Pancreas (tissue), 10 donors: ENCODE results near the gene FOXL3. TPM values are rescaled to one million over a fixed set of nuclear protein-coding genes. Genes with fewer than 3 reads are reported as not detected.

Experiments used
- ATAC-seq, 4 donors: fragments of 200-7000 bp; cut with Tn5 transposase; one replicate each; pipeline versions ENCODE4 v1.8.0 to v1.9.1; 2020; ENCODE audit warnings: mild to moderate bottlenecking in 4 of 4, moderate library complexity in 4 of 4
- DNase-seq, 6 donors: peaks; one replicate each; pipeline ENCODE4 v3.0.0-alpha.2; 2020
- FAIRE-seq: peaks from 2 replicates; lab custom pipeline; 2012; peaks lifted over from hg19 to GRCh38; lab: Jason Lieb, UNC
- H3K27ac ChIP-seq, 4 donors: fragments of 200-600 bp; sonication (generic); 1 replicate in 3 of 4; 2 replicates in 1 of 4; pipeline versions ENCODE4 v1.5.0 to v1.8.0; 2020
- H3K27me3 ChIP-seq, 4 donors: fragments of 200-600 bp; one replicate each; pipeline ENCODE4 v1.8.0; 2021
- H3K36me3 ChIP-seq, 3 donors: fragments of 200-600 bp; sonication (generic) in 1 of 3; one replicate each; pipeline versions ENCODE4 v1.5.0 to v1.8.0; 2020 to 2021
- H3K4me1 ChIP-seq, 3 donors: fragments of 200-600 bp; one replicate each; pipeline ENCODE4 v1.8.0; 2021
- H3K4me3 ChIP-seq, 4 donors: fragments of 200-600 bp; sonication (generic) in 2 of 4; one replicate each; pipeline versions ENCODE4 v1.5.0 to v1.8.0; 2020 to 2021
- H3K9me3 ChIP-seq, 4 donors: fragments of 200-600 bp; one replicate each; pipeline ENCODE4 v1.8.0; 2021
- WGBS, 2 donors: extraction: QIAGEN DNeasy Blood & Tissue Kit; methylation state at CpG; one replicate each; pipeline ENCODE4 v1.1.7; 2013; 5-methylcytosine and 5-hydroxymethylcytosine counted together
- intact Hi-C, 3 donors: fragments of 100-400 bp; cut with DNase I; formaldehyde crosslinking; loops; one replicate each; pipeline versions ENCODE4 v1.11.1 to v1.14.2; 2022
- polyA plus RNA-seq, 2 donors: library from polyadenylated mRNA; stranded (reverse); fragments of 200-250 nt; gene quantifications; one replicate each; pipeline ENCODE4 v1.2.3, GENCODE V29; 2013
- total RNA-seq, 6 donors: library from RNA; stranded (reverse); fragmentation: NEBNext Ultra II Directional in 4 of 6; extraction: Animal tissue kit (Norgen Biotek cat#: 25700) in 4 of 6; gene quantifications; one replicate each; pipeline versions ENCODE4 v1.2.1 to v1.2.4, GENCODE V29; 2021 to 2023
- TF ChIP-seq, protein P1 (sequence below), 4 donors: fragments of 200-600 bp; sonication (generic) in 3 of 4; IDR thresholded peaks; one replicate each; pipeline versions ENCODE4 v1.5.0 to v1.8.0; 2021; ENCODE audit warnings: antibody characterized with exemption in 4 of 4
- donor health status: healthy with polysubstance abuse.
- donor health status: DM: no; HTN: no; CAD: no; lungs with moderate emphysema.
- donor health status: DM: no; HTN: no; CAD: no.
- donor health status: control.
- donor health status: control.
- donor health status: Bipolar disorder and iron deficiency.
- donor health status: DM: yes; HTN: yes; CAD: no.
- donor health status: DM: no; HTN: no; CAD: no.
- donor health status: DM: no; HTN: no; CAD: no.
- donor health status: DM: yes; HTN: yes; CAD: no.

FOXL3 gene
- total and polyA plus RNA-seq, 8 donors, result not detected

- H3K27ac ChIP-seq, result peak overlapping the region in 3 of 4 donors; percentile 50 to 81 (median 81)
- intact Hi-C loops, result loop anchor here in 2 of 3 donors (5.0 to 10.0 kb wide), 2 partner anchors 450 to 543 kb away; no protein-coding TSS in a partner anchor
- H3K4me1 ChIP-seq, result peaks cover 32 to 50% (median 36%) of the 10 kb centered on the region in 3 donors
- WGBS, 2 donors, result 14% methylated on average over 35 to 45 of the region's 45 CpGs
- DNase-seq, result peak in 5 of 6 donors; percentile 79 to 100 (median 95)
- peak; percentile 75 to 84 (median 80) for ATAC-seq
- H3K4me3 ChIP-seq, result no peak overlapping the region
- no peaks in the 10 kb centered on the region for H3K9me3 ChIP-seq
- H3K36me3 ChIP-seq, result no peaks in the 10 kb centered on the region
- no peak for FAIRE-seq
- TF ChIP-seq, protein P1, sequence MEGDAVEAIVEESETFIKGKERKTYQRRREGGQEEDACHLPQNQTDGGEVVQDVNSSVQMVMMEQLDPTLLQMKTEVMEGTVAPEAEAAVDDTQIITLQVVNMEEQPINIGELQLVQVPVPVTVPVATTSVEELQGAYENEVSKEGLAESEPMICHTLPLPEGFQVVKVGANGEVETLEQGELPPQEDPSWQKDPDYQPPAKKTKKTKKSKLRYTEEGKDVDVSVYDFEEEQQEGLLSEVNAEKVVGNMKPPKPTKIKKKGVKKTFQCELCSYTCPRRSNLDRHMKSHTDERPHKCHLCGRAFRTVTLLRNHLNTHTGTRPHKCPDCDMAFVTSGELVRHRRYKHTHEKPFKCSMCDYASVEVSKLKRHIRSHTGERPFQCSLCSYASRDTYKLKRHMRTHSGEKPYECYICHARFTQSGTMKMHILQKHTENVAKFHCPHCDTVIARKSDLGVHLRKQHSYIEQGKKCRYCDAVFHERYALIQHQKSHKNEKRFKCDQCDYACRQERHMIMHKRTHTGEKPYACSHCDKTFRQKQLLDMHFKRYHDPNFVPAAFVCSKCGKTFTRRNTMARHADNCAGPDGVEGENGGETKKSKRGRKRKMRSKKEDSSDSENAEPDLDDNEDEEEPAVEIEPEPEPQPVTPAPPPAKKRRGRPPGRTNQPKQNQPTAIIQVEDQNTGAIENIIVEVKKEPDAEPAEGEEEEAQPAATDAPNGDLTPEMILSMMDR (IDR thresholded peaks at IDR 0.05), result peak; percentile 88 to 94 (median 94)
- no peaks in the 10 kb centered on the region for H3K27me3 ChIP-seq
These were observed 32.2 kb downstream of the FOXL3 start for GRCh38 chr7:322111-322671.

DNA sequence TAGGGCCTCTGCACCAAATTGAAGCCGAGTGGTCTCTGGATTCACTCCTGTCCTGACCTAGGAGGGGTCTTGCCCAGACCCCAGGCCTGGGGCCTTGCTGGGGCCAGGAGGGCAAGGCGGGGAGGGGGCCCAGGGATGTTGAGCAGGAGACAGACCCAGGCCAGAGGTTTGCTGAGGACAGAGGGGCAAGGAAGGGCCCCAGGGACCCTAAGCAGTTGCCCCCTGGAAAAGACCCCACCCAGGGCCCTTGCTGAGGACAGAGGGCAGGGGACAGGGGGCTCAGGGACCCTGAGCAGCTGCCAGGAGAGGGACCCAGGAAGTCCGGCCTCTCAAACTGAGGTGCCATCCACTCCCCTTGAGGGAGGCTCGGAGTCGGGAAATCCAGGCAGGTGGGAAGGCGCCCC, 32.7 kb downstream of the FOXL3 start:
- H3K4me3 ChIP-seq, result no peak overlapping the region
- H3K4me1 ChIP-seq, result peaks cover 37 to 55% (median 41%) of the 10 kb centered on the region in 3 donors
- intact Hi-C loops, result loop anchor here in 2 of 3 donors (5.0 to 10.0 kb wide), 2 partner anchors 450 to 542 kb away; no protein-coding TSS in a partner anchor
- DNase-seq, result peak in 1 of 6 donors; percentile 55
- FAIRE-seq, result no peak
- WGBS, 2 donors, result 90 to 92% methylated on average over 6 of the region's 6 CpGs
- H3K27ac ChIP-seq, result no peak overlapping the region
- TF ChIP-seq, protein P1 (IDR thresholded peaks at IDR 0.05), result no peak
- no peaks in the 10 kb centered on the region for H3K27me3 ChIP-seq
- no peak for ATAC-seq
- H3K9me3 ChIP-seq, result no peaks in the 10 kb centered on the region
- no peaks in the 10 kb centered on the region for H3K36me3 ChIP-seq

GRCh38 chr7:323410-323809, 33.4 kb downstream of the FOXL3 start:
- Histone ChIP-seq H3K4me1 (peaks cover 38 to 51% (median 41%) of the 10 kb centered on the region in 3 donors), H3K9me3 (no peaks in the 10 kb centered on the region), H3K27me3 (no peaks in the 10 kb centered on the region), H3K36me3 (no peaks in the 10 kb centered on the region), H3K27ac (no peak overlapping the region), H3K4me3 (no peak overlapping the region)
- FAIRE-seq (no peak), ATAC-seq (no peak), DNase-seq (peak in 1 of 6 donors; percentile 39)
- TF ChIP-seq, protein P1 (IDR thresholded peaks at IDR 0.05), result no peak
- WGBS, 2 donors, result 72% methylated on average over 10 of the region's 10 CpGs
- intact Hi-C loops, result loop anchor here in 2 of 3 donors (5.0 to 10.0 kb wide), 2 partner anchors 449 to 541 kb away; no protein-coding TSS in a partner anchor

GRCh38 chr7:324011-324410, 34.0 kb downstream of the FOXL3 start:
- Histone ChIP-seq H3K4me1 (peaks cover 32 to 45% (median 38%) of the 10 kb centered on the region in 3 donors), H3K36me3 (no peaks in the 10 kb centered on the region), H3K27me3 (no peaks in the 10 kb centered on the region), H3K9me3 (no peaks in the 10 kb centered on the region), H3K4me3 (no peak overlapping the region), H3K27ac (no peak overlapping the region)
- DNase-seq (peak in 2 of 6 donors; percentile 34 to 51), FAIRE-seq (no peak), ATAC-seq (no peak)
- intact Hi-C loops, result loop anchor here in 2 of 3 donors (5.0 to 10.0 kb wide), 2 partner anchors 448 to 541 kb away; no protein-coding TSS in a partner anchor
- WGBS, 2 donors, result 90 to 95% methylated on average over 8 of the region's 8 CpGs
- TF ChIP-seq, protein P1 (IDR thresholded peaks at IDR 0.05), result no peak
